AG04450 (cell line): ENCODE measurements around the gene SAT2. TPM values are rescaled to one million over a fixed set of nuclear protein-coding genes. Genes with fewer than 3 reads are reported as not detected.

Experiments used
- CTCF ChIA-PET: fragments of 300-600, 350-600 bp; formaldehyde crosslinking; extraction: SDS; loops from one replicate; lab custom pipeline; 2022; ENCODE audit warnings: antibody characterized with exemption, inconsistent platforms; lab: Charles Lee
- POLR2A ChIA-PET: fragments of 350-600 bp; formaldehyde crosslinking; extraction: SDS; loops from one replicate; lab custom pipeline; 2021; ENCODE audit warnings: antibody characterized with exemption, inconsistent platforms; lab: Yijun Ruan, JAX
- DNase-seq: peaks from one replicate; pipeline ENCODE4 v3.0.0-alpha.2; 2011; ENCODE audit warnings: low read depth, low spot score
- H3K27ac ChIP-seq: one replicate; pipeline ENCODE4 v1.5.1; 2012; ENCODE audit warnings: low read depth, low read length, control low read depth
- H3K27me3 ChIP-seq: one replicate; pipeline ENCODE4 v1.6.0; 2012; ENCODE audit warnings: low read length; ENCODE audit not compliant: control insufficient read depth, insufficient read depth
- H3K4me3 ChIP-seq: 2 replicates; pipeline ENCODE4 v1.5.1; 2011; ENCODE audit warnings: mild to moderate bottlenecking, low read depth, low read length, control low read depth
- H3K9me3 ChIP-seq: 2 replicates; pipeline ENCODE4 v1.5.1; 2012; ENCODE audit warnings: low read length; ENCODE audit not compliant: control insufficient read depth, insufficient read depth
- polyA plus RNA-seq: library from polyadenylated mRNA; depleted of rRNA; stranded (reverse); fragments of >200 nt; gene quantifications from 2 replicates; pipeline ENCODE4 v1.2.3, GENCODE V29; 2011; rRNA removed
- small RNA-seq: library from RNA; depleted of rRNA; stranded (forward); fragments of <200 nt; gene quantifications from one replicate; pipeline ENCODE3, GENCODE V24; 2012; ENCODE audit warnings: low read depth; ENCODE audit not compliant: insufficient read length
- TF ChIP-seq, protein P1 (sequence below): IDR thresholded peaks from 2 replicates; pipeline ENCODE4 v1.5.1; 2011; ENCODE audit warnings: low read depth, low read length, control low read depth, inconsistent platforms

The SAT2 gene
- polyA plus RNA-seq, 1 experiment: 54.1 TPM

DNA sequence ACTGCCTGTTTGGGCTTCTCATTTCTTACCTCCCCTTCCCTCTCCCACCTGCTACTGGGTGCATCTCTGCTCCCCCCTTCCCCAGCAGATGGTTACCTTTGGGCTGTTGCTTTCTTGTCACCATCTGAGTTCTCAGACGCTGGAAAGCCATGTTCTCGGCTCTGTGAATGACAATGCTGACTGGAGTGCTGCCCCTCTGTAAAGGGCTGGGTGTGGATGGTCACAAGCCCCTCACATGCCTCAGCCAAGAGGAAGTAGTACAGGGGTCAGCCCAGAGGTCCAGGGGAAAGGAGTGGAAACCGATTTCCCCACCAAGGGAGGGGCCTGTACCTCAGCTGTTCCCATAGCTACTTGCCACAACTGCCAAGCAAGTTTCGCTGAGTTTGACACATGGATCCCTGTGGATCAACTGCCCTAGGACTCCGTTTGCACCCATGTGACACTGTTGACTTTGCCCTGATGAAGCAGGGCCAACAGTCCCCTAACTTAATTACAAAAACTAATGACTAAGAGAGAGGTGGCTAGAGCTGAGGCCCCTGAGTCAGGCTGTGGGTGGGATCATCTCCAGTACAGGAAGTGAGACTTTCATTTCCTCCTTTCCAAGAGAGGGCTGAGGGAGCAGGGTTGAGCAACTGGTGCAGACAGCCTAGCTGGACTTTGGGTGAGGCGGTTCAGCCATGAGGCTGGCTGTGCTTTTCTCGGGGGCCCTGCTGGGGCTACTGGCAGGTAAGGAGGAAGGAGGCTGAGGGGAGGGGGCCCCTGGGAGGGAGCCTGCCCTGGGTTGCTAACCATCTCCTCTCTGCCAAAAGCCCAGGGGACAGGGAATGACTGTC lies 48.4 kb downstream of the SAT2 start, which contains the start of gene CD68:
CD68 (plus strand) TSS at position 638 of the 833 bp plus-strand sequence; CDS start at position 678, 40 bp downstream.
- peak within 1 kb of the TSS; percentile 29 for H3K4me3 ChIP-seq
- CTCF ChIA-PET: interaction anchor here (1.5 to 1.9 kb wide), 2 partner anchors 10 to 18 kb away, joined by 4 to 8 read pairs; no protein-coding TSS in a partner anchor
- TF ChIP-seq, protein P1, sequence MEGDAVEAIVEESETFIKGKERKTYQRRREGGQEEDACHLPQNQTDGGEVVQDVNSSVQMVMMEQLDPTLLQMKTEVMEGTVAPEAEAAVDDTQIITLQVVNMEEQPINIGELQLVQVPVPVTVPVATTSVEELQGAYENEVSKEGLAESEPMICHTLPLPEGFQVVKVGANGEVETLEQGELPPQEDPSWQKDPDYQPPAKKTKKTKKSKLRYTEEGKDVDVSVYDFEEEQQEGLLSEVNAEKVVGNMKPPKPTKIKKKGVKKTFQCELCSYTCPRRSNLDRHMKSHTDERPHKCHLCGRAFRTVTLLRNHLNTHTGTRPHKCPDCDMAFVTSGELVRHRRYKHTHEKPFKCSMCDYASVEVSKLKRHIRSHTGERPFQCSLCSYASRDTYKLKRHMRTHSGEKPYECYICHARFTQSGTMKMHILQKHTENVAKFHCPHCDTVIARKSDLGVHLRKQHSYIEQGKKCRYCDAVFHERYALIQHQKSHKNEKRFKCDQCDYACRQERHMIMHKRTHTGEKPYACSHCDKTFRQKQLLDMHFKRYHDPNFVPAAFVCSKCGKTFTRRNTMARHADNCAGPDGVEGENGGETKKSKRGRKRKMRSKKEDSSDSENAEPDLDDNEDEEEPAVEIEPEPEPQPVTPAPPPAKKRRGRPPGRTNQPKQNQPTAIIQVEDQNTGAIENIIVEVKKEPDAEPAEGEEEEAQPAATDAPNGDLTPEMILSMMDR: no peak
- POLR2A ChIA-PET: interaction anchor here (0.6 to 3.2 kb wide), 7 partner anchors 8 to 175 kb away, joined by 3 to 22 read pairs (median 3); partner anchors contain the start of genes SENP3, SOX15, TP53 and WRAP53
- peak; percentile 66 for DNase-seq
- H3K27ac ChIP-seq: peak within 1 kb of the TSS; percentile 89
- no peaks in the 10 kb centered on the region for H3K27me3 ChIP-seq
- peaks cover 8% of the 10 kb centered on the region; the same call in 1 of the 2 replicates for H3K9me3 ChIP-seq

DNA sequence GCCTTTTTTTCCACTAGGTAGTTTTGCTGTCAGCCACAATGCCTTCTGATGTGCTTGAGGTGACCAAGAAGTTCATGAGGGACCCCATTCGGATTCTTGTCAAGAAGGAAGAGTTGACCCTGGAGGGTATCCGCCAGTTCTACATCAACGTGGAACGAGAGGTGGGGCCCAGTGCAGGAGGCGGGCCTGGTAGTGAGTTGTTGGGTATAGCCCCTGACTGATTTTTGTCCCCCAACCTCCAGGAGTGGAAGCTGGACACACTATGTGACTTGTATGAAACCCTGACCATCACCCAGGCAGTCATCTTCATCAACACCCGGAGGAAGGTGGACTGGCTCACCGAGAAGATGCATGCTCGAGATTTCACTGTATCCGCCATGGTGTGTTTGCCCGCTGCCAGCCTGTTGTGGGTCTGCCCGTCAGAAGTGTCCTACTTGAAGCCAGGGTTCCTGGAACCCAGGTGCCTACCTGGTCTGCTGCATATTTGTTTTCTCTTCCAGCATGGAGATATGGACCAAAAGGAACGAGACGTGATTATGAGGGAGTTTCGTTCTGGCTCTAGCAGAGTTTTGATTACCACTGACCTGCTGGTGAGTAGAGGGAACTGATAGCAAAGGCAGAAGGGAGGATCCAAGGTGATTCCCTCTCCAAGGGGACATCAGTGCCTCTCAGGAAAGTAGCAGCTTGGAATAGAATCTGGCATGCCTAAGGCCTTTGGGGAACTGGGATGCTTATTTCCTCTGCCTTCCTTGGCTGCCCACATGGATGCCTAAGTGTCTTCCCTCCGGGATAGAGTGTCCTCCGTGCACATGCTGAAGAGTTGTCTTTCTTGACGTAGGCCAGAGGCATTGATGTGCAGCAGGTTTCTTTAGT lies 50.1 kb downstream of the SAT2 start:
- H3K9me3 ChIP-seq: peaks cover 7% of the 10 kb centered on the region; the same call in 1 of the 2 replicates
- POLR2A ChIA-PET: interaction anchor here (0.7 kb wide), 1 partner anchor 179 kb away, joined by 3 read pairs; no protein-coding TSS in a partner anchor
- no peak overlapping the region for H3K4me3 ChIP-seq
- no peak for DNase-seq
- CTCF ChIA-PET: no interaction called here
- H3K27me3 ChIP-seq: no peaks in the 10 kb centered on the region
- peak overlapping the region; percentile 52 for H3K27ac ChIP-seq
- TF ChIP-seq, protein P1: no peak

- H3K27me3 ChIP-seq: no peaks in the 10 kb centered on the region
Measured at GRCh38 chr17:7576432-7576937, 51.1 kb downstream of the SAT2 start.

More at GRCh38 chr17:7576432-7576937, 51.1 kb downstream of the SAT2 start:
- H3K4me3 ChIP-seq: no peak overlapping the region
- peak overlapping the region; percentile 22 for H3K27ac ChIP-seq
- DNase-seq: no peak
- TF ChIP-seq, protein P1: no peak
- H3K9me3 ChIP-seq: peaks cover 7% of the 10 kb centered on the region; the same call in 1 of the 2 replicates
- POLR2A ChIA-PET: interaction anchor here (0.5 to 0.7 kb wide), 2 partner anchors 154 to 178 kb away, joined by 3 read pairs; no protein-coding TSS in a partner anchor
- CTCF ChIA-PET: no interaction called here

Small RNAs within 50 kb of the gene (small RNA-seq; reads per million reads assigned to genes)
- not detected for gene CD68
- gene SNORD10: not detected

Other genes with a start within 250 kb of the SAT2 start
- gene TNK1, start 246.7 kb downstream of the SAT2 start, polyA plus RNA-seq: 0.22 and 0.25 TPM in 2 replicates
- gene PLSCR3, start 233.3 kb downstream of the SAT2 start, polyA plus RNA-seq: 35.2 and 53.0 TPM in 2 replicates
- gene TMEM256, start 223.7 kb downstream of the SAT2 start, polyA plus RNA-seq: 83.8 and 104 TPM in 2 replicates
- 8.9 and 12.4 TPM in 2 replicates for gene NLGN2, start 220.0 kb downstream of the SAT2 start, polyA plus RNA-seq
- gene SPEM1, start 207.5 kb downstream of the SAT2 start, polyA plus RNA-seq: not detected in 2 replicates
- not detected in 2 replicates for gene SPEM2, start 202.2 kb downstream of the SAT2 start, polyA plus RNA-seq
- gene SPEM3, start 199.0 kb downstream of the SAT2 start, polyA plus RNA-seq: not detected in 2 replicates
- 1.0 and 1.1 TPM in 2 replicates for gene TMEM102, start 192.4 kb downstream of the SAT2 start, polyA plus RNA-seq
- 0.58 and 0.63 TPM in 2 replicates for gene FGF11, start 188.3 kb downstream of the SAT2 start, polyA plus RNA-seq
- 5.3 and 6.3 TPM in 2 replicates for gene CHRNB1, start 182.8 kb downstream of the SAT2 start, polyA plus RNA-seq
- 18.8 and 22.3 TPM in 2 replicates for gene ZBTB4, start 148.2 kb downstream of the SAT2 start, polyA plus RNA-seq
- not detected in 2 replicates for gene SLC35G6, start 146.4 kb downstream of the SAT2 start, polyA plus RNA-seq
- gene POLR2A, start 143.5 kb downstream of the SAT2 start, polyA plus RNA-seq: 18.4 and 35.0 TPM in 2 replicates
- gene TNFSF12, start 78.8 kb downstream of the SAT2 start, polyA plus RNA-seq: 26.0 and 27.1 TPM in 2 replicates
- gene TNFSF13, start 69.1 kb downstream of the SAT2 start, polyA plus RNA-seq: 0.83 and 1.0 TPM in 2 replicates
- 67.6 and 73.4 TPM in 2 replicates for gene SENP3, start 65.9 kb downstream of the SAT2 start, polyA plus RNA-seq
- gene CD68, start 48.2 kb downstream of the SAT2 start, polyA plus RNA-seq: 34.1 and 39.6 TPM in 2 replicates
- 128 and 131 TPM in 2 replicates for gene MPDU1, start 44.0 kb downstream of the SAT2 start, polyA plus RNA-seq
- 0.24 and 0.29 TPM in 2 replicates for gene SOX15, start 37.7 kb downstream of the SAT2 start, polyA plus RNA-seq
- 24.6 and 29.4 TPM in 2 replicates for gene FXR2, start 12.9 kb downstream of the SAT2 start, polyA plus RNA-seq
- 0.35 and 0.50 TPM in 2 replicates for gene SHBG, start 2.3 kb upstream of the SAT2 start, polyA plus RNA-seq
- 0.05 and 0.11 TPM in 2 replicates for gene ATP1B2, start 23.1 kb upstream of the SAT2 start, polyA plus RNA-seq
- gene TP53, start 59.7 kb upstream of the SAT2 start, polyA plus RNA-seq: 40.7 and 48.9 TPM in 2 replicates
- gene WRAP53, start 60.7 kb upstream of the SAT2 start, polyA plus RNA-seq: 4.1 and 4.5 TPM in 2 replicates
- gene EFNB3, start 77.4 kb upstream of the SAT2 start, polyA plus RNA-seq: 7.2 and 7.7 TPM in 2 replicates
- gene DNAH2, start 89.9 kb upstream of the SAT2 start, polyA plus RNA-seq: 0.04 and 0.06 TPM in 2 replicates
- gene KDM6B, start 206.4 kb upstream of the SAT2 start, polyA plus RNA-seq: 2.0 and 2.4 TPM in 2 replicates
- 0.29 and 0.45 TPM in 2 replicates for gene TMEM88, start 227.2 kb upstream of the SAT2 start, polyA plus RNA-seq
- 49.3 and 59.0 TPM in 2 replicates for gene NAA38, start 229.7 kb upstream of the SAT2 start, polyA plus RNA-seq
- 6.9 and 8.1 TPM in 2 replicates for gene CYB5D1, start 230.2 kb upstream of the SAT2 start, polyA plus RNA-seq